HepG2 (cell line): ENCODE measurements around the gene STX4. TPM values are rescaled to one million over a fixed set of nuclear protein-coding genes. Genes with fewer than 3 reads are reported as not detected.

Source experiments
- CC2D1A ChIP-seq: sonication (generic); formaldehyde crosslinking; IDR thresholded peaks from 2 replicates; pipeline ENCODE4 v1.8.1; 2023; ENCODE audit warnings: mild to moderate bottlenecking, missing genetic modification reagents
- GMEB1 ChIP-seq: sonication (generic); formaldehyde crosslinking; IDR thresholded peaks from 2 replicates; pipeline ENCODE4 v1.5.1; 2020; ENCODE audit warnings: missing genetic modification reagents, mild to moderate bottlenecking, borderline replicate concordance
- KLF12 ChIP-seq: sonication (generic); formaldehyde crosslinking; IDR thresholded peaks from 2 replicates; pipeline ENCODE4 v1.4.0; 2020; ENCODE audit warnings: missing genetic modification reagents, borderline replicate concordance
- KMT2B ChIP-seq: IDR thresholded peaks from 2 replicates; pipeline ENCODE4 v1.6.1; 2016; ENCODE audit warnings: missing genetic modification reagents, missing compliant biosample characterization
- NFIB ChIP-seq: sonication (generic); formaldehyde crosslinking; IDR thresholded peaks from 2 replicates; pipeline ENCODE4 v1.9.0; 2021; ENCODE audit warnings: missing genetic modification reagents, mild to moderate bottlenecking, borderline replicate concordance
- PRDM10 ChIP-seq: sonication (generic); formaldehyde crosslinking; IDR thresholded peaks from 2 replicates; pipeline ENCODE4 v1.4.0; 2020; ENCODE audit warnings: low read depth, missing genetic modification reagents
- RBM39 ChIP-seq: fragments of 200-400 bp; formaldehyde crosslinking; IDR thresholded peaks from one replicate; pipeline ENCODE4 v1.6.1; 2018; ENCODE audit warnings: antibody characterized with exemption, mild to moderate bottlenecking, low read depth, low read length; ENCODE audit not compliant: poor library complexity, severe bottlenecking
- SOX5 ChIP-seq: IDR thresholded peaks from 2 replicates; pipeline ENCODE4 v1.6.1; 2016; ENCODE audit warnings: borderline replicate concordance
- THYN1 ChIP-seq: sonication (generic); formaldehyde crosslinking; IDR thresholded peaks from 2 replicates; pipeline ENCODE4 v1.8.1; 2023; ENCODE audit warnings: low read depth, mild to moderate bottlenecking, moderate library complexity, missing genetic modification reagents, borderline replicate concordance
- YEATS2 ChIP-seq: sonication (generic); formaldehyde crosslinking; IDR thresholded peaks from 2 replicates; pipeline ENCODE4 v1.4.0; 2020; ENCODE audit warnings: missing genetic modification reagents, borderline replicate concordance
- ZBTB1 ChIP-seq: sonication (generic); formaldehyde crosslinking; IDR thresholded peaks from 2 replicates; pipeline ENCODE4 v1.4.0; 2020; ENCODE audit warnings: missing genetic modification reagents, borderline replicate concordance
- ZBTB2 ChIP-seq: sonication (generic); formaldehyde crosslinking; IDR thresholded peaks from 2 replicates; pipeline ENCODE4 v1.8.0; 2022; ENCODE audit warnings: low read depth, missing genetic modification reagents
- ZMAT3 ChIP-seq: sonication (generic); formaldehyde crosslinking; conservative IDR thresholded peaks from 2 replicates; pipeline ENCODE4 v1.7.0; 2021; ENCODE audit warnings: missing genetic modification reagents
- ZNF143 ChIP-seq: sonication (generic); formaldehyde crosslinking; IDR thresholded peaks from 2 replicates; pipeline ENCODE4 v1.4.0; 2020; ENCODE audit warnings: missing genetic modification reagents
- ZNF180 ChIP-seq: sonication (generic); formaldehyde crosslinking; IDR thresholded peaks from 2 replicates; pipeline ENCODE4 v1.4.0; 2020; ENCODE audit warnings: low read depth, missing genetic modification reagents, borderline replicate concordance
- ZNF20 ChIP-seq: sonication (generic); formaldehyde crosslinking; IDR thresholded peaks from 2 replicates; pipeline ENCODE4 v1.4.0; 2020; ENCODE audit warnings: mild to moderate bottlenecking, moderate library complexity, missing genetic modification reagents
- ZNF784 ChIP-seq: sonication (generic); formaldehyde crosslinking; IDR thresholded peaks from 2 replicates; pipeline ENCODE4 v1.5.1; 2020; ENCODE audit warnings: missing genetic modification reagents, mild to moderate bottlenecking, borderline replicate concordance
- polyA plus RNA-seq, 8 experiments: library from polyadenylated mRNA; depleted of rRNA in 3 of 8; stranded (reverse) in 7 of 8; unstranded in 1 of 8; fragments of >200 nt; fragmentation: Illumina TruSeq in 4 of 8; extraction: Trizol in 4 of 8; gene quantifications; 2 replicates each; pipeline versions ENCODE4 v1.2.1 to v1.2.3, GENCODE V29; 2011 to 2016; ENCODE audit warnings: low read depth in 4 of 8, missing spikeins in 1 of 8, mixed read lengths in 1 of 8; ENCODE audit not compliant: insufficient read depth in 1 of 8
- total RNA-seq, 5 experiments: library from RNA; depleted of rRNA; stranded (reverse); fragments of >200 nt; fragmentation: Illumina TruSeq; extraction: Trizol; gene quantifications; 2 replicates each; pipeline ENCODE4 v1.2.3, GENCODE V29; 2016; ENCODE audit warnings: low read depth in 1 of 5

Gene STX4
- total and polyA plus RNA-seq, 2 of the 13 experiments (the other 11 are each of a cell fraction or from before 2014, with no cell fraction given) = 29.2 to 34.6 TPM

GRCh38 chr16:31032736-31033708 lies at the start of gene STX4 (continued):
- TF ChIP-seq PRDM10 (CRISPR knock-in tag) (peak; percentile 43; the same call in 1 of the 2 replicates), CC2D1A (CRISPR knock-in tag) (peak; percentile 77; the same call in 1 of the 2 replicates), ZNF784 (CRISPR knock-in tag) (peak; percentile 81), RBM39 (peak; percentile 29), KMT2B (CRISPR knock-in tag) (peak; percentile 88), ZBTB2 (CRISPR knock-in tag) (peak; percentile 74), GMEB1 (CRISPR knock-in tag) (peak; percentile 89), THYN1 (CRISPR knock-in tag) (0 out of 2 replicates have a peak, but pooled peaks have one; percentile 42), ZNF20 (no peak), SOX5 (CRISPR knock-in tag) (peak; percentile 33; the same call in 1 of the 2 replicates), YEATS2 (CRISPR knock-in tag) (peak; percentile 73; the same call in 1 of the 2 replicates), NFIB (peak; percentile 63; the same call in 1 of the 2 replicates), ZNF180 (CRISPR knock-in tag) (no peak), ZBTB1 (peak; percentile 13; the same call in 1 of the 2 replicates), ZNF143 (CRISPR knock-in tag) (peak; percentile 80), ZMAT3 (CRISPR knock-in tag) (no peak), KLF12 (no peak)
